Hepatocyte (in vitro differentiated cells): ENCODE results near the gene UBALD2. TPM values are rescaled to one million over a fixed set of nuclear protein-coding genes. Genes with fewer than 3 reads are reported as not detected.

Experiments used
- DNase-seq: peaks from one replicate; pipeline ENCODE4 v3.0.0-alpha.2; 2016; ENCODE audit warnings: low spot score
- H2AFZ ChIP-seq: fragments of 200-600 bp; sonication (generic); 2 replicates; pipeline ENCODE4 v1.6.0; 2016; ENCODE audit warnings: antibody characterized with exemption, mild to moderate bottlenecking
- H3K27ac ChIP-seq: fragments of 200-600 bp; sonication (generic); 2 replicates; pipeline ENCODE4 v1.5.1; 2016; ENCODE audit warnings: mild to moderate bottlenecking
- H3K27me3 ChIP-seq: fragments of 200-600 bp; sonication (generic); 2 replicates; pipeline ENCODE4 v1.6.1; 2016
- H3K36me3 ChIP-seq: fragments of 200-600 bp; sonication (generic); replicated peaks from 2 replicates; pipeline ENCODE4 v1.5.1; 2016; ENCODE audit warnings: low read depth; ENCODE audit not compliant: insufficient read depth
- H3K4me1 ChIP-seq: fragments of 200-600 bp; sonication (generic); 2 replicates; pipeline ENCODE4 v1.5.1; 2016; ENCODE audit warnings: mild to moderate bottlenecking, moderate library complexity; ENCODE audit not compliant: insufficient read depth
- H3K4me2 ChIP-seq: fragments of 200-600 bp; sonication (generic); 2 replicates; pipeline ENCODE4 v1.6.0; 2016
- H3K4me3 ChIP-seq: fragments of 200-600 bp; sonication (generic); 2 replicates; pipeline ENCODE4 v1.5.1; 2016; ENCODE audit warnings: mild to moderate bottlenecking
- H3K79me2 ChIP-seq: fragments of 200-600 bp; sonication (generic); 2 replicates; pipeline ENCODE4 v1.6.0; 2017; ENCODE audit warnings: mild to moderate bottlenecking
- H3K9me2 ChIP-seq: fragments of 200-600 bp; sonication (generic); replicated peaks from 2 replicates; pipeline ENCODE4 v1.6.0; 2017; ENCODE audit warnings: mild to moderate bottlenecking; ENCODE audit not compliant: insufficient read depth
- H3K9me3 ChIP-seq: fragments of 200-600 bp; sonication (generic); 2 replicates; pipeline ENCODE4 v1.5.1; 2016; ENCODE audit warnings: low read depth, mild to moderate bottlenecking
- H4K20me1 ChIP-seq: fragments of 200-600 bp; sonication (generic); 2 replicates; pipeline ENCODE4 v1.6.0; 2016; ENCODE audit warnings: mild to moderate bottlenecking; ENCODE audit not compliant: insufficient read depth, poor library complexity, severe bottlenecking
- CTCF ChIP-seq: fragments of 200-600 bp; sonication (generic); IDR thresholded peaks from 2 replicates; pipeline ENCODE4 v1.5.1; 2016; ENCODE audit warnings: antibody characterized with exemption, mild to moderate bottlenecking; ENCODE audit not compliant: poor library complexity
- EZH2 ChIP-seq: fragments of 200-600 bp; sonication (generic); IDR thresholded peaks from 2 replicates; pipeline ENCODE4 v1.6.1; 2016; ENCODE audit warnings: antibody characterized with exemption, mild to moderate bottlenecking, borderline replicate concordance
- EZH2phosphoT487 ChIP-seq: fragments of 200-600 bp; sonication (generic); IDR thresholded peaks from one replicate; pipeline ENCODE4 v1.6.1; 2018; ENCODE audit warnings: antibody characterized with exemption, mild to moderate bottlenecking, low read depth, moderate library complexity; ENCODE audit not compliant: unreplicated experiment, severe bottlenecking
- WGBS: methylation state at CpG from one replicate; pipeline ENCODE4 v1.1.6; 2016; ENCODE audit warnings: low lambda C conversion rate; ENCODE audit errors: missing lambda C conversion rate; 5-methylcytosine and 5-hydroxymethylcytosine counted together
- polyA plus RNA-seq: library from polyadenylated mRNA; unstranded; fragments of >200 nt; fragmentation: Nextera tagmentation; extraction: Ambion mirVana; gene quantifications from 2 replicates; pipeline ENCODE4 v1.2.1, GENCODE V29; 2016
- total RNA-seq: library from RNA; depleted of rRNA; stranded (reverse); fragments of >200 nt; gene quantifications from 2 replicates; pipeline ENCODE4 v1.2.3, GENCODE V29; 2014

Gene UBALD2
- total and polyA plus RNA-seq, 2 experiments from 2014 or later, result 10.2 to 13.1 TPM

DNA sequence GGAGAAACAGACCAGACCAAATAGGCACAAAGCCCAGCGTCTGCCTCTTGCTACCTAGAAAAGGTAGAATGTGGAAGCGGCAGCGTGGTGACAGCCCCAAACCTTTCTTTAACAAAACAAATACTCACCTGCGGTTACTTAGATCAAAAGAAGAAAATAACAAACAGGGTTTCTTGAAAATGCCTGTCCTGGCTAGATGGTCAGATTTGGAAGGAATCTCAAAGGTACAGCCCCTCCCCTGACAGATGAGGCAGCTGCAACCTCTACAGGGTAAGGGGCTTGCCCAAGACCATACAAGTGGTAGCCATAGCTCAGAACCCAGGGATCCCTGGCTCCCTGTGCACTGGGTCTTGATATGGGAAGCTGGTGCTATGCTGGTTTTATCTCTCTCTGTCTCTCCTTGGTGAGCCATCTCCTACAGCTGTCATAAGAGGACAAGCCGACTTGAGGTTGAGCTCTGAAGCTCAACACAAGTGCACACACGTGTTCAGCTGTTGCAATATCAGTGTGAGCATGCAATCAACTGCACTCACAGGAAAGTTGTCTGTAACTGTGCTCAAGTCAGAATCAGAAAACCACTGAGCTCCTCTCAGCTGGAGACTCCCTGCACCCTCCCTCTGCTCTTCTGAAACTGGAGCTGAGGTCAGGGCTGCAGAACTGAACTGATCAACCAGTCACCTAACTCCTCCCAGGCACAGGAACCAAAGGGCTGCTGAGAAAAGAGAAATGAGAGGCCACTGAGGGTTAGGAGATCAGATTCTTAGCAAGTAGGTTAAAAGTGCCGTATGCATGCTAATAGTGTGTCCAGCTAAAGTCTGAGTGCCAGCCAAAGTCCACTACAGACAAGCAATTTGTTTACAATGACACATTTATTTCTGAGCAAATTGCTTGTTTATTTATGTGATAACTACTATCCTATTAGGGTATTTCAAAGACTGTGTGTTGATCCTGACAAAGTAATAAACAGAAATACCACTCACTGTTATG, 18.8 kb upstream of the UBALD2 start:
- Histone ChIP-seq H3K4me2 (peak overlapping the region; percentile 47), H3K27ac (peak overlapping the region; percentile 64), H3K79me2 (peaks cover 5% of the 10 kb centered on the region), H3K4me1 (peaks cover 27% of the 10 kb centered on the region), H4K20me1 (no peaks in the 10 kb centered on the region), H3K9me2 (no peaks in the 10 kb centered on the region), H3K27me3 (peaks cover 5% of the 10 kb centered on the region), H3K36me3 (no peaks in the 10 kb centered on the region), H2AFZ (no peak overlapping the region), H3K9me3 (no peaks in the 10 kb centered on the region), H3K4me3 (no peak overlapping the region)
- TF ChIP-seq CTCF (no peak), EZH2phosphoT487 (no peak), EZH2 (no peak)
- DNase-seq, result peak; percentile 51
- WGBS, result 74% methylated on average over 7 of the region's 7 CpGs

GRCh38 chr17:76247304-76247703, 17.8 kb upstream of the UBALD2 start:
- H3K4me2 ChIP-seq, result no peak overlapping the region

GRCh38 chr17:76248013-76248782, 16.9 kb upstream of the UBALD2 start:
- Histone ChIP-seq H3K27me3 (peaks cover under 1% of the 10 kb centered on the region), H3K36me3 (no peaks in the 10 kb centered on the region), H3K4me2 (no peak overlapping the region), H4K20me1 (no peaks in the 10 kb centered on the region), H3K27ac (peak overlapping the region; percentile 5), H3K79me2 (no peaks in the 10 kb centered on the region), H3K9me3 (no peaks in the 10 kb centered on the region), H3K9me2 (no peaks in the 10 kb centered on the region), H3K4me3 (no peak overlapping the region), H3K4me1 (peaks cover 39% of the 10 kb centered on the region), H2AFZ (no peak overlapping the region)
- 86% methylated on average over 11 of the region's 11 CpGs for WGBS
- no peak for DNase-seq
- no peak for TF ChIP-seq CTCF
- TF ChIP-seq EZH2phosphoT487, result no peak
- no peak for TF ChIP-seq EZH2

More at GRCh38 chr17:76247304-76247703, 17.8 kb upstream of the UBALD2 start:
- H3K4me1 ChIP-seq, result peaks cover 30% of the 10 kb centered on the region
- no peaks in the 10 kb centered on the region for H3K9me2 ChIP-seq
- H3K27ac ChIP-seq, result peak overlapping the region; percentile 64
- H2AFZ ChIP-seq, result no peak overlapping the region
- no peaks in the 10 kb centered on the region for H3K36me3 ChIP-seq
- H3K27me3 ChIP-seq, result peaks cover 5% of the 10 kb centered on the region
- DNase-seq, result no peak
- H4K20me1 ChIP-seq, result no peaks in the 10 kb centered on the region
- no peak overlapping the region for H3K4me3 ChIP-seq
- TF ChIP-seq EZH2 (no peak), EZH2phosphoT487 (no peak), CTCF (no peak)
- H3K9me3 ChIP-seq, result no peaks in the 10 kb centered on the region
- H3K79me2 ChIP-seq, result no peaks in the 10 kb centered on the region
- 95% methylated on average over 8 of the region's 8 CpGs for WGBS
